SIG-M5 treated with dmso at 0.1 percent for 504 hours (cell line): ENCODE measurements around the gene UNG.

Experiments
- DNase-seq: peaks from one replicate; lab custom pipeline; 2025; ENCODE audit not compliant: unreplicated experiment; lab: John Stamatoyannopoulos, UW

UNG gene

DNA sequence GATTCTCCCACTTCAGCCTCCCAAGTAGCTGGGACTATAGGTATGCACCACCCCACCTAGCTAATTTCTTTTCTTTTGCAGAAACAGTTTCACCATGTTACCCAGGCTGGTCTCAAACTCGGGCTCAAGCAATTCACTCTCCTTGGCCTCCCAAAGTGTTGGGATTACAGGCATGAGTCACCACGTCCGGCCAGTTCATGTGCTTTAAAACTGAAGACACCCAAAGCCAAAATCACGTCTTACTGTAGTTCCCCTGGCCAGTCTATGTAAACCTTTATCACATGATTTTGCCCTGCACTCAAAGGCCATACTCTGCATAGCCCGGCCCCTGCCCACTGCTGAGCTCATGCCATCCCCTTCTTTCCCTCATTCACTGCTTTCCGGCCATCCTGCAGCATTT, 8.6 kb upstream of the UNG start:
- no peak for DNase-seq

DNA sequence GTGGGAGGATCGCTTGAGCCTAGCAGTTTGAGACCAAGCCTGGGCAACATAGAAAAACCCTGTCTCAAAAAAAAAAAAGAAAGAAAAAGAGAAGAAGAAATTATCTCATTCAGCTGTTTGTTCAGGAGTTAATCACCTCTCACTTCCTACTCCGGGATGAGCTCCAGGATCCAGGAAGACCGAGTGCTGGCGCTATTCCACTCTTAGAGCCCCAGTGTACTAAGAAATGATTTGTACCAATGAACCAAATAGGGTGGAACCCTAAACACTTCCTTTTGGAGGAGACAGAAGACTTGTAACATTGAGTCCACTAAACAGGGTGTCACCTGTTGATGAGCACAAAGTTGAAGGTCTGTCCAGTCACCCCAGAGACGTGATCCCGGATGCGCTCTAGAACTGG, 7.7 kb upstream of the UNG start:
- DNase-seq, result no peak

DNA sequence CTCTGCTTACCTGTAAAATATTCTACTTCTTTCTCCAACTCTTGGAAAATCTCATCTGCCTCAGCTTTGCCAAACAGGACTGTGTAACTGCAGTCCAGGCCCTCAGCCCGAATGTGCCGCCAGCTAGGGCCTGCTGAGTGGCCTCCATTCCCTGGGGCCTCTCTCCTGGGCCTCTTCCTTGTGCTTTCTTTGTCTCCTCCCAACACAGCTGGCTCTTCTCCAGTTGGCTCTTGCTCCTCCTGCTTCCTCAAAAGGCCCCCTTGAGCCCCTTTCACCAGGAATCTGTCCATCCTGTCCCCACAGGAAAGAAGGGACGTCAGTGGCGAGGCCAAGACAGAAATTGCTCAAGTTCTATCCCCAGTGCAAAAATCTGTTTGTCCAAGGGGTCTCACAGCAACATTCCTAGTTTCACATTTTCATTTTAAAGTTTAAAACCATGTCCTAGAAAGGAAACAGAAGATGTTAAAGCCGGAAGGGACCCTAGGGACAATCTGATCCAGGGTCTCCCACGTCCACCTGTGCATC, 4.8 kb upstream of the UNG start:
- peak; percentile 20 for DNase-seq

DNA sequence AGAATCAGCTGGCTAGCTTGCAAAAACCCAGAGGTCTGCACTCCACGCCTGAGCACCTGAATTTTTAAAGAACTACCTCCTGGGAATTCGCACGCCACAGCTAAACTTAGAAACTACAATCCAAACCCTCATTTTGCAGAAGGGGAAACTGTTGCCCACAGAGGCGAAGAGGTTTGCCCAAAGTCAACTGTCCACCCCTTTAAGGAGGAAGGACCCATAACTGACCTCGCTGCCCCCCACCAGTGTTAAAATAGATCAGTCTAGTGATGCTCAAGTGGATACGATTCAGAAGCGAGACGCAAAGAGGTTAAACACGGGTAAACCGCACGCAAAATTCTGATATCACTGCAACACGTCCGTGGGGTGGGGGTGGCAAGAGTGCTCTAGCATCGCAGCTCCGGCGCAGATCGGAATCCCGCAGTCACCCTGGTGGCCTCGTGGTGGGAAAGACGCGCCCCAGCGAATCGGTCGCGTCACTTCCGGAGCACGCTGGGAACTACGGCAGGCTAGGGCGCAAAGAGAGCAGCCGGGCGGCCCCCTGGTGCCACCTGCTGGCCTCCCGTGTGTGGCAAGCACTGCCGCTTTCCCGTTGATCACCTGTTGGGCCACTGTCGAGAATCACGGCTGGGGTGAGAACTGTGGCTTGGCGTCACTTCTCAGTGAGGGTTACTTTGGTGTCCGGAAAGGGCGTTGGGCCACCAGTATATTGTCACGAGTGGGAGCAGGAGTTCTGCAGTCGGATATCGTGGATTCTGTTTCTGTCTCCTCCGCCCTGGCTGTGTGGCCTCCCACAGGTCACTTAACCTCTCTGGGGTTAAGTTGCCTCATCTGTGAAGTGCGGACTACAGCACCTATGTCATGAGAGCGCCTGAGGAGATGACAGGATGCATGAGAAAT, 4.1 kb upstream of the UNG start, which contains the start of gene ALKBH2:
TSS of gene ALKBH2 (minus strand) at position 451 of the 897 bp plus-strand sequence. CDS start 686 bp downstream, outside the sequence.
- DNase-seq, result peak; percentile 89

DNA sequence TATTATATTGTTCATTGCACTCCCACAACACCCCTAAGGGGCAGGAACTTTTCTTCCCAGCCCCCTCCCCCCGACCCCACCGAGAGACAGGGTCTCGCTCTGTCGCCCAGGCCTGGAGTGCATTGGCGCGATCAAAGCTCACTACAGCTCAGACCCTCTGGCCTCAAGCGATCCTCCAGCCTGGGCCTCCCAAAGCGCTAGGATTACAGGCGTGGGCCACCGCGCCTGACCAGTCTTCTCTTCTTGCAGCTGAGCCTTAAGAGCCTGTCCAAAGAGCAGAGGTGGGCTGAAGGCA, 310 bp upstream of the UNG start:
- no peak for DNase-seq

DNA sequence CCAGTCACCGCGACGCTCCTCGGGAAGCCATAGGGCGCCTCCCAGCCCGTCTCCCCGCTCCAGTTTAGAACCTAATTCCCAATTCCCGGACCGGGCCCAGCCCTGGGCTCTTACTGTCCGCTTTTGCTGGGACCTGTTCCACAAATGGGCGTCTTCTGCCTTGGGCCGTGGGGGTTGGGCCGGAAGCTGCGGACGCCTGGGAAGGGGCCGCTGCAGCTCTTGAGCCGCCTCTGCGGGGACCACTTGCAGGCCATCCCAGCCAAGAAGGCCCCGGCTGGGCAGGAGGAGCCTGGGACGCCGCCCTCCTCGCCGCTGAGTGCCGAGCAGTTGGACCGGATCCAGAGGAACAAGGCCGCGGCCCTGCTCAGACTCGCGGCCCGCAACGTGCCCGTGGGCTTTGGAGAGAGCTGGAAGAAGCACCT, 797 bp downstream of the UNG start:
- DNase-seq, result no peak

DNA sequence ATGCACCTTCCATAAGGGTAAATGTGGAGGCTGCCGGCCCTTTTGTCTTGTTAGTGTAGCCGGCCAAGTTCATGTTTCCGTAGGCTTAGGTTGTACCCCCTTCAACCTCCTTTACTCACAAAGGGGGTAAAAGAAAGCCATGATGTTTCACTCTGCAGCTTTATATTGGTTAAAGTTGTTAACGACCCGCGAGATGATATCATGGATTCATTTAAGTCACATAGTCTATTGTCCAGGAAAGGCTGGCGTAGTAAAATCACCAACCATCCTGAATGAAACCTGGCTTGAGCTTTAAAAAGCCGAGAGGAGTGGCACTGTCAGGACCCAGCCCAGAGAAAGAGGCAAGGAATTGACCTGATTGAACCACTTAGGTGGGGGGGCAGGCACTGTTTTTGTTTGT, 1.3 kb downstream of the UNG start:
- no peak for DNase-seq

DNA sequence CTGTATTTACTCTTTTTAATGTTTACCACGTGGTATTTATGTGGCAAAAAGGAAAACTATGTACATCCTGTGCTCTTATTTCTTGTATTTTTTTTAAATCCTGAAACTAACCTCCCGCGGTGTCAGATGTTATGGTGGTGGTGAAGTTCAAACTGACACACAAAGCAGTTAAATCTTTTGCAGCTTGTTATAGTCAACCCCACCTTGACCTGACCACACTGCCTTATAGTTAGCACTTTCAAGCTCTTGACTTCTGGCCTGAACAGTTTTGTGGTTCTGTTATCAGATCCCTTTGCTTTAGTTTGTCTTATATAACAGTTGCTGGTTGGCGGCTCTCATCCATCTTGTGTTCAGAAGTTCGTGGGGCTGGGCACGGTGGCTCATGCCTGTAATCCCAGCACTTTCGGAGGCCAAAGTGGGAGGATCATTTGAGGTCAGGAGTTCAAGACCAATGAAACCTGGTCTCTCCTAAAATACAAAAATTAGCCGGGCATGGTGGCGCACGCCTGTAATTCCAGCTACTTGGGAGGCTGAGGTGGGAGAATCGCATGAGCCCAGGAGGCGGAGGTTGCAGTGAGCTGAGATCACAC, 2.1 kb downstream of the UNG start:
- no peak for DNase-seq

DNA sequence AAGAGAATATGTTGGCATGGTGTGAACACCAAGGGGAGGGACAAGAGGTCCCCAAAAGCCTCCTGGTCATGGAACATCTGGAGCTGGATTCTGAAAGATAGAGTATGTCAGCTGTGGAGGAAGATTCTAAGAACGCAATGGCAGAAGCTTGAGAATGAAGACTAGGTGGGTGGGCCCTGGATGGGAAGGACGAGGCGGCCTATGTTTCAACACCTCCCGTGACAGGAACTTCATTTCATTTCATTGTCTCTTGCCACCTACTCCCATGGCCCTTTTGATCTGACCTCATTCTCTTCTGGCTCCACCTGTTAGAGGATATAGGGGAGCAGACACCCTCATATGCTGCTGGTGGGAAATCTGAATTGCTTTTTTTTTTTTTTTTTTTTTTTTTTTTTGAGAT, 3.3 kb downstream of the UNG start:
- DNase-seq, result no peak

DNA sequence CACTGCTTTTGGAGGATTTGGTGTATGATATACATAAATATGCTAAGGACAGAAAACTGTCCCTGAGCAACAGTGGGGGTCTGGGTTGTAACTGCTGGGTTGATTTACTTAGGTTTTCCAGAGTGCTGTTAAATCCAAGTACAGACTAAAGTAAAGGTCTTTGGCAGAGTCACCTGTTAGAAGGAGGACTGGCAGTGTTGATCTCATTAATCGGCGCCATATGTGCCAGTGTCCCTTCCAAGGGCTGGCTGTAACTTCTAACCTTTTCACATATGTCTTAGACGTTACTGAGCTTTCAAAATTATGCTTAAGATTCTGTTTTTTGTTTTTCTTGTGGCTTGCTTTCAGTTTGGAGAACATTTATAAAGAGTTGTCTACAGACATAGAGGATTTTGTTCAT, 5.1 kb downstream of the UNG start:
- DNase-seq, result no peak

DNA sequence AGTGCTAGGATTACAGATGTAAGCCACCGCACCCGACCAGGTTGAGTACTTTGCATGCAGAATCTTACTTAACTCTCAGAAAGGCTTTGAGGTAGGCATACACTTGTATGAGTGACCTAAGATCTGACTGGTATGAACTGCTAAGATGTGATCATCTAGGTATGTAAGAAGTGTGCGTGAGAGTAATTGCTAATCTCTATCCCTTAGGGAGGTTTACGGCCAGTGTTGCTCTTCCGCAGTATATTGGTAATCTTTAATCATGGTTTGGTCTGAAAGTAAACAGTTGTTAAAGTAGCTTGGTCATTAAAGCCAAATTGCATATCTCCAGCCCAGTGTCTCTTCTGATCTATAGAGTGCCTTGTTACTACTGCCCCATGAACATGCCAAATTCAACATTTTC, 7.8 kb downstream of the UNG start:
- no peak for DNase-seq

DNA sequence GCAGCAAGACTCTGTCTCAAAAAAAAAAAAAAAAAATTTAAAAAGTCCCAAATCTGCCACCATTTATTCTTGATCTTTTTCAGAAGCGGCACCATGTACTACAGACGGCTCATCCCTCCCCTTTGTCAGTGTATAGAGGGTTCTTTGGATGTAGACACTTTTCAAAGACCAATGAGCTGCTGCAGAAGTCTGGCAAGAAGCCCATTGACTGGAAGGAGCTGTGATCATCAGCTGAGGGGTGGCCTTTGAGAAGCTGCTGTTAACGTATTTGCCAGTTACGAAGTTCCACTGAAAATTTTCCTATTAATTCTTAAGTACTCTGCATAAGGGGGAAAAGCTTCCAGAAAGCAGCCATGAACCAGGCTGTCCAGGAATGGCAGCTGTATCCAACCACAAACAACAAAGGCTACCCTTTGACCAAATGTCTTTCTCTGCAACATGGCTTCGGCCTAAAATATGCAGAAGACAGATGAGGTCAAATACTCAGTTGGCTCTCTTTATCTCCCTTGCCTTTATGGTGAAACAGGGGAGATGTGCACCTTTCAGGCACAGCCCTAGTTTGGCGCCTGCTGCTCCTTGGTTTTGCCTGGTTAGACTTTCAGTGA, 12.5 kb downstream of the UNG start:
- no peak for DNase-seq

DNA sequence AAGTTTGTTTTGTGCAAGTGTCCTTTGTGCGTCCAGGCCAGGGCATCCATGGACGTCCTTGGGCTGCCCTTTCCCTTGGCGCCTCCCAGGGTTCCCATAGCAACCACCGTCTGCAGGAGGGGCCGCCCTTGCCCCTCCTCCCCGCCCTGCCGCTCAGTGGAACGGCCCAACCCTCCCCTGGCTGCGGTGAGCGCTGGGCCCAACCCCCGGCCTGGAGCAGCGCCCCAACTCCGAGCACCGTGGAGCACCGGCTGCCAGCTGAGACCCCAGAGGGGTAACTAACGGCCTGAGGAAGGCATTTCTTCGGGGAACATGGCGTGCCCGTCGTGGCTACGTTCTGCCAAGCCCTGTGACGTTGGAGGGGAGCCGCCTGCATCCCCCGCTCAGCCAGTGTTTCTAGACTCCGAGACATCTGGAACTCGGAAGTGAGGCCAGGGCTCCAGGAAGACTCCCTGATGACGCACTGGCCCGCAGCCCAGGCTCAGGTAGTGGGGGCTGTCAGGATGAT, 13.6 kb downstream of the UNG start:
- peak; percentile 16 for DNase-seq

DNA sequence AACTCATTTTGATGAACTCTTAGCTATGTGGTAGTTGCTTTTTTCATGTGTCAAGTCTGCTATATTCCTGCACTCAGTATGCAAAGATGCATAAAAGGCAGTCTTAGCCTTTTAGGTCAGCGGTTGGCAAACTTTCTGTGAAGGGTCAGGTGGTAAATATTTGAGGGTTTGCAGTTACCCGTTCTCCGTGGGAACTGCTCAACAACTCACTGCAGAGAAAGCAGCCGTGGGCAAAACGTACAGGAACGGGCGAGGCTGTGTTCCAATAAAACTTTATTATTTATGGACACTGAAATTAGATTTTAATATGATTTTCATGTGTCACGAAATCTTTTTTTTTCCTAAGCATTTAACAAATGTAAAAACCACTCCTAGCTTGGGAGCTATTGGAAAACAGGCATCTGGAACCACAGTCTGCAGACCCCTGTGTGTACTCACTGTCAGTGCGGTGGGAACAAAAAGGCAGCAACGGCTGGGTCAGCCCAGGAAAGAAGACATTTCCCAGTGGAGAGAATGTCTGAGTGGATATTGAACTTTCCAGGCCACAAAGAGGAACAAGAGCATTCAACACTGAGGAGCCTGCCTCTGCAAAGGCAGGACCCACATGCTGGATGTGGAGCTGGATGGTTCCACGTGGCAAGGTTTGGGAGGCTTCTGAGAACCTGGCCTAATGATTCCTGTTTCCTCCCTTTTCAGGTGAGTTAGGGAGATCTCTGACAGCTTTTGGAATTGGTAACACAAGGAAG, 15.5 kb downstream of the UNG start:
- DNase-seq, result no peak

DNA sequence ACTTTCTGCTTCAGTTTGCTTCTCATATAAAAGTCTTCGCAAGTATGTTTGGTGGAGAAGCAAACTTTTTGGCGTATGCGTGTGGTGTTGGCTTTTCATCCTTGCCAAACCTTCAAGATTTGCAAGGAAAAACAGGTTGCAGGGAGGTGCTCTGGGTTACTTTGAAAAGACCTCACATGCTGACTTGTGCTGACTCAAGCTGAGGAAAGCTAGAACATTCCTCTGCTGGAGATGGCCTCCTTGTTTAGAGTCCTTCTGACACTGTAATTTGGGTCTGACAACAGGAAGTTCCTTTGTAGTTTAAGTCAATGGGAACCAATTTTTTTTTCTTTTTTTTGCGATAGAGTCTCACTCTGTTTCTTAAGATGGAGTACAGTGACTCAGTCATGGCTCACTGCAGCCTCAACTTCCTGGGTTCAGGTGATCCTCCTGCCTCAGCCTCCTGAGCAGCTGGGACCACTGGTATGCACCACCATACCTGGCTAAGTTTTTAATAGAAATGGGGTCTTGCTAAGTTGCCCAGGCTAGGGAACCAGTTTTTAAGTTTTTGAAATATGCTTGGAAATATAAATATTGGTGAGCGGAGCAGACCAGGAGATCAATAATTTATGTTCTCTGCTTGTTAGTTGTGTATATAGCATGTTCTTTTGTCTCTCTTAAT, 16.4 kb downstream of the UNG start:
- DNase-seq, result no peak

DNA sequence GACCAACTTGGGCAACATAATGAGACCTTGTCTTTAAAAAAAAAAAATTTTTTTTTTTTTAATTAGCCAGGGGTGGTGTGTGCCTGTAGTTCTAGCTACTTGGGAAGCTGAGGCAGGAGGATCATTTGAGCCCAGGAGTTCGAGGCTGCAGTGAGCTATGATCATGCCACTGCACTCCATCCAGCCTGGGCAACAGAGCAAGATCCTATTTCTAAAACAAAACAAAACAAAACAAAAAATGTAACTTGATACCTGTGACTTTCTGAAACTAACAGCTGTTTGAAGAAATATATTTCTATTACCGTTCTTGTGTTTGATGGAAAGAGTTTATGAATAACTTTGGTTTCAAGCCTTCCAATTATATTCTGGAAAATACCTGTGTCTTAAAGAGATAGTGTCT, 17.2 kb downstream of the UNG start:
- DNase-seq, result no peak

DNA sequence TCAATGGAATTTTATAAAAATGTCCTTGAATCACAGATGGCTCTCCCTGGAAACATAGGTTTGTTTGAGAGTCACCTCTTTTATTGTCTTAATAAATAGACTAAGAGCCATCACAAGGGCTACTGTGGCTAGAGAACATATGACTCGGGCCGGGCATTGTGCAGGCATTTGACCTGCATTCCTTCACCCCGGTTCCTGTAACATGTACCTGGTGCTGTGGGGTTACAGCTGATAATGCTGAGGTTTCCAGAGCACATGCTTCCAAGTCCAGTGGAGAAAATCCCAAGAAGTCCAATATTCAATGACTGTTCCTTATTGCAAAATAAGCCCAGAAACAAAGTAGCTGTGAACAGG, 18.0 kb downstream of the UNG start:
- no peak for DNase-seq

DNA sequence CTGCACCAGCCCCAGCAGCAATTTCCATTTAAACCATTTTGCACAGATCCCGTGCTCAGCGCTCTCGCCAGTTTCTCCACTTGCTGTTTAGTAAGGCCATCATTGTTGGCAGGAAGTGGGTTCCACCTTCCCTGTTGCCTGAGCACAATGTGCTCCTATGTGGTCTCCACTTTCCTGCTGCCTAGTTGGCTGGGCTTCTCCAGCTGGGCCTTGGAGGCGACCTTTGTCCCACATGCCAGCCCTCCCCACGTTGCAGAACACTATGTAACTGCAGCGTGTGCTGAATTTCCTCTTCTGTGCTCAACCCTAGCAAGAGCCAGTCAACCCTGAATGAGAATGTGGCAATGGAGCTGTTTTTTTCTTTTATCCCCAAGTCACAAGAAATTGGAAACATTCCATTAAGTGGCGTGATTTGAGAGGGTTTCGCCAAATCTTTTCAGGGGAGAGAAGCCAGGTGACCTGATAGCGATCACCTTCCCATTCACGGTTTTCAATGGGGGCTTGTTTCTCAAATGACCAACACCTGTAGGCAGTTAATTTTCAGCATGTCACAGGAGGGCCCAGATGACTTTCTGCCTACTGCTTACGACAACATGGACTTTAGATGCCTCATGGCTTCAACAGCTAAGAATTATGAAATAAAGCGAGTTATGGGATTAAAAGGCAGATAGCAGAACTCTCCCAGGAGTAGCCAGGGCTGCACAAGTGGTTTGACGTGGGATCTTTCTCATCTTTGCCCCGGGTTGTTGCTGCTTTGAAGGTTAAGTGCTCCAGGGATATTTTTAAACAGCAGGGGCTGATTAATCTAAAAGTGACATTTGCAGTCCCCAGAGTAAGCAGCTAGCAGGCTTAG, 18.6 kb downstream of the UNG start, which contains the start of gene ACACB:
TSS of gene ACACB (plus strand) at position 830 of the 853 bp plus-strand sequence. CDS start 22,819 bp downstream, outside the sequence.
- no peak for DNase-seq

DNA sequence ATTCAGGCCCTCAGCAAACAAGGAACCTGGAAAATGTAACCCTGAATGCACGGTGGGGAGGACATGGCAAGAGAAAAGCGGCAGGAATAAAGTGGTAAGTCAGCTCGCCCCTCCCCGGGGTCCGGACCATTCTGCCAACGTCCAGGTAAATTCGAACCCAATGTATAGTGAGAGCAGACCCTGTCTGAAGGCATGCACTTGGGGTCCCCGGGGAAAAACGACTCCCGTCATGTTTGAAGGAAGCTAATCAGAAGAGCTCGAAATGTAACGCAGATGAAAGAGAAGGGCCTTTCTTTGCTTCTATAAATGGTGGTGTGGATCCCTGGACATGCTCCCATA, 19.2 kb downstream of the UNG start:
- DNase-seq, result no peak

DNA sequence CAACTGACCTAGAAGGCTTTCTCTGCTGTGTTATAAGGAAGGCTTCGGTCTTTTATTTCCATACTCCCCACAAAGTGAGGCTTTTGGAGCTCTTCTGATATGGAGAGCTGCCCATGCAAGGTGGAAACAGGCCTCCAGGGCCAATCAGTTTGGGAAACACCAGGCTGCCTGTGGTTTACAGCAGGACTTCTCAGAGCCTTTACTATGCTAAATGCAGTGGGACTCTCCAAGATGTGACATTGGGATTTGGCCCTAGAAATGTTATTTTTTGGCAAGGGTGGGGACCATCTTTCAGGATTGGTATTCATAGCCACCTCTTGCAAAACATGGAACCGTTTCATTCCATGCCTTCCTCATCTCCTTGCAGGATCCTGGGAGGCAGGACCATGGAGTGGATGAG, 22.7 kb downstream of the UNG start:
- no peak for DNase-seq
